GM10248 (cell line): ENCODE results near the gene STIM2.
"Not testable (repeated sequence)": the region's sequence is repeated elsewhere in the genome, so short reads cannot be mapped to it uniquely, and the experiment has no call there.

Experiments
- CTCF ChIA-PET: fragments of 300-600 bp; sonication (Branson Sonifier 250); formaldehyde crosslinking; extraction: SDS; loops from one replicate; lab custom pipeline; 2021; ENCODE audit warnings: antibody characterized with exemption; lab: Yijun Ruan, JAX
- POLR2A ChIA-PET: fragments of 350-650 bp; sonication (Branson Sonifier 250); formaldehyde crosslinking; extraction: SDS; loops from one replicate; lab custom pipeline; 2020; ENCODE audit warnings: antibody characterized with exemption; lab: Yijun Ruan, JAX
- DNase-seq: peaks from one replicate; pipeline ENCODE4 v3.0.0; 2012; ENCODE audit errors: extremely low spot score
- CTCF ChIP-seq: IDR thresholded peaks from 2 replicates; pipeline ENCODE4 v1.5.1; 2012; ENCODE audit warnings: mild to moderate bottlenecking, low read depth; ENCODE audit errors: extremely low read depth, missing control alignments, control extremely low read depth

STIM2 gene

GRCh38 chr4:26819478-26820095 is 41.1 kb upstream of the STIM2 start:
- CTCF ChIA-PET = interaction anchor here (1.3 to 3.4 kb wide), 3 partner anchors 10 to 12 kb away, joined by 3 to 15 read pairs (median 4); no protein-coding TSS in a partner anchor
- TF ChIP-seq CTCF = no peak
- DNase-seq = no peak
- POLR2A ChIA-PET = no interaction called here

DNA sequence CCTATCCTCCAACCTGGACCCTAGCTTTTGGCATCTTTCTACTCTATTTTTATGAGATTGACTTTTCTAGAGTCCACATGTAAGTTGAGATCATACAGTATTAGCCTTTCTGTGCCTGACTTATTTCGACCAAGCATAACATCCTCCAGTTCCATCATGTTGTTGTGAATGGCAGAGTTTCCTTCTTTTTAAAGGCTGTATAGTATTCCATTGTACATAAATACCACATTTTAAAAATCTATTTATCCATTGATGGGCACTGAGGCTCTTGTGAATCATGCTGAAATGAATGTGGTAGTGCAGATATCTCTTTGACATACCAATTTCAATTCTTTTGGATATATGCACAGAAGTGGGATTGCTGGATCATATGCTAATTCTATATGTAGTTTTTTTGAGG is 40.3 kb upstream of the STIM2 start:
- DNase-seq = no peak
- TF ChIP-seq CTCF = no peak
- POLR2A ChIA-PET = no interaction called here
- CTCF ChIA-PET = no interaction called here

DNA sequence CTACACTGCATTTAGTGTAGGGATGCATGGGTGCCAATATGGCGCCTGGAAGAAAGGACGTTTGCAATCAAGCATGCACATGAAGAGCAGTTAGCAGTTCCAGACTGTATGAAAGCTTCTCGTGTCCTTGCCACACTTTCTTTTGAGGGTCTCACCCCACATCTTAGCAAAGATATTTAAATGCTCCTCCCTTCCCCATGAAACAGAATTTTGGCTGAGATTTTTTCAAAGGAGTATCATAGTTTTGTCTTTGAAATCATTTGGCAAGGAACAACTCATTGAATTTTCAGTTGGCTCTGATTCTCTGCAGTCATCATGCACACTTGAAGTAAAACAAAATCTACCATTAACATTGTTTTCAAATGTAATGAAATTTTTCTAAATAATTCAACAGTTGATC is 39.6 kb upstream of the STIM2 start:
- POLR2A ChIA-PET = no interaction called here
- CTCF ChIA-PET = no interaction called here
- no peak for TF ChIP-seq CTCF
- DNase-seq = no peak

GRCh38 chr4:26821677-26822503 is 38.8 kb upstream of the STIM2 start:
- ChIA-PET CTCF (interaction anchor here (1.6 kb wide), 1 partner anchor 14 kb away, joined by 7 read pairs; no protein-coding TSS in a partner anchor), POLR2A (no interaction called here)
- TF ChIP-seq CTCF = no peak
- no peak for DNase-seq

DNA sequence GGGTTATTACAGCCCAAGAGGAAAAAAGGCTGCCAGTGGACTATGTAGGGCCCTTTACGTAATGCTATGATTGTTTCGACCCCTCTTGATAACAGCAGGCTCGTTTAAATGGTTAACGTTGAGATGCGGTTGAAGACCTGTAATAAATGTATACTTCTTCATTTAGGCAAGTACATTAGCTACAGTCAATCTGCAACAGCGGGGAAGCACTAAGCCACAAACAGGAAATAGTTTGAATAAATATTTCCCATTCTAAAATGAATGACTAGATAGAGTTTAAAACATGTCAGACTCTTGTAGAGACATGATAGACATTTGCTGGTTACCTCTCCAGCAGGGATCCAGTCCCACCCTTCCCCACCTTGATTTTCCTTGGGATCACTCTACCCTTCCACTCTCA is 38.1 kb upstream of the STIM2 start:
- CTCF ChIA-PET = interaction anchor here (1.6 kb wide), 1 partner anchor 15 kb away, joined by 7 read pairs; no protein-coding TSS in a partner anchor
- POLR2A ChIA-PET = no interaction called here
- TF ChIP-seq CTCF = no peak
- peak; percentile 42 for DNase-seq

DNA sequence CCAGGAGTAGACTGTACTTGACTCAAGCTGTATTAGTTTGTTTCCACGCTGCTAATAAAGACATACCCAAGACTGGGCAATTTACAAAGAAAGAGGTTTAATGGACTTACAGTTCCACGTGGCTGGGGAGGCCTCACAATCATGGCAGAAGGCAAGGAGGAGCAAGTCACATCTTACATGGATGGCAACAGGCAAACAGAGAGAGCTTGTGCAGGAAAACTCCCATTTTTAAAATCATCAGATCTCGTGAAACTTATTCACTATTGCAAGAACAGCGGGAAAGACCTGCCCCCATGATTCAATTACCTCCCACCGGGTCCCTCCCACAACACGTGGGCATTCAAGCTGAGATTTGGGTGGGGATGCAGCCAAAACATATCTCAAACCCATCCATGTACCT is 37.7 kb upstream of the STIM2 start:
- DNase-seq, POLR2A ChIA-PET: not testable (repeated sequence)
- CTCF ChIA-PET = interaction anchor here (1.6 kb wide), 1 partner anchor 15 kb away, joined by 7 read pairs; no protein-coding TSS in a partner anchor

DNA sequence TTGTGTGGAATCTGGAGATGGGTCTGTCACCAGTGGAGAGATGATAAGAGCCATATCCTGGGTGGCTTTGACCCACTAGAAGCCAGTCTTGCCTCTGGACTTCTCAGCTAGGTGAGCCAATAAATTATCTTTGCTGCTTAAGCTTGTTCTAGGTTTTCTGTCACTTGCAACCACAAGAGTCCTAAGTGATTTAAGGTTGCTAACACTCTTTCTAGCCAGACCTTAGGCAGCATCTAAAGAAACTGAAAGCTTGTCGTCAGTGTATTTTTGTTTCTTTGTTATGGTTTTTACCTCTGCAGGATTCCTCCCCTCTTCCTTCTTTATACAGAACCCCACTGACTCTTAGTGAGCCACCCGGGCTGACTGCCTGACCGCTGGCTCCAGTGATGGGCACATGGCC is 37.1 kb upstream of the STIM2 start:
- TF ChIP-seq CTCF = no peak
- no peak for DNase-seq
- POLR2A ChIA-PET = no interaction called here
- CTCF ChIA-PET = no interaction called here
